WERI-Rb-1 (cell line): ENCODE data around the gene MVB12A.

Experiments
- DNase-seq: peaks from one replicate; pipeline ENCODE4 v3.0.0-alpha.2; 2020
- H3K27ac ChIP-seq: fragments of 250-450 bp; sonication (Bioruptor Pico); 2 replicates; pipeline ENCODE4 v1.5.1; 2020; ENCODE audit warnings: mild to moderate bottlenecking, moderate library complexity
- H3K27me3 ChIP-seq: fragments of 250-450 bp; sonication (Bioruptor Pico); 2 replicates; pipeline ENCODE4 v1.5.1; 2021; ENCODE audit warnings: mild to moderate bottlenecking, low read depth, moderate library complexity; ENCODE audit not compliant: insufficient read depth, severe bottlenecking
- H3K36me3 ChIP-seq: fragments of 250-450 bp; sonication (Bioruptor Pico); 2 replicates; pipeline ENCODE4 v1.5.1; 2020; ENCODE audit warnings: mild to moderate bottlenecking, moderate library complexity
- H3K4me3 ChIP-seq: 2 replicates; pipeline ENCODE4 v1.5.1; 2011; ENCODE audit warnings: low read depth, mild to moderate bottlenecking, control low read depth, low read length
- H3K9me3 ChIP-seq: fragments of 250-450 bp; sonication (Bioruptor Pico); 2 replicates; pipeline ENCODE4 v1.5.1; 2021; ENCODE audit warnings: mild to moderate bottlenecking, moderate library complexity; ENCODE audit not compliant: severe bottlenecking
- CTCF ChIP-seq: IDR thresholded peaks from 2 replicates; pipeline ENCODE4 v1.5.1; 2011; ENCODE audit warnings: low read depth, mild to moderate bottlenecking, control low read depth, inconsistent platforms, low read length

Gene MVB12A

DNA sequence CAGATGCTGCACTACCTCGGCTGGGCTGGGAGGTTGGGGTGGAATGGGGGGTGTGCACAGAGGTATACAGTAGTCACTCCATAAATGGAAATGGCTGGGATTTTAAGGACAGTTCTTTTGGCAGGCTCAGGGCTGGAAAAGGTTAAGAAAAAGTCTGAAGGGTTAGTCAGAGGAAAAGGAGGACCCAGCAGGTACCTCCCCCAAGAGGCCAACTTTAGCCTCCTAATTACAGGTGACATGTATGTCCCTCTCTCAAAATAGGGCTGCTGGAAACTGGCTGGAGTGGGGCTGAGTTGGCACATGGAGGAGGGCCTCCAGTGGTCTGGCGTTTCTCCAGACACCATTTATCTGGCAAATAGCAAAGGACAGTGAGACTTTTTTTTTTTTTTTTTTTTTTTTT, 26.8 kb upstream of the MVB12A start:
- no peak for TF ChIP-seq CTCF
- Histone ChIP-seq H3K9me3 (peaks cover 12% of the 10 kb centered on the region), H3K27me3 (peaks cover 8% of the 10 kb centered on the region), H3K36me3 (no peaks in the 10 kb centered on the region), H3K4me3 (no peak overlapping the region), H3K27ac (no peak overlapping the region)
- DNase-seq: no peak

GRCh38 chr19:17393914-17394313, 25.9 kb upstream of the MVB12A start, which contains the start of gene CCDC194:
CCDC194 (minus strand) TSS chr19:17394196; CDS start chr19:17394158, 38 bp downstream.
- Histone ChIP-seq H3K4me3 (no peak within 1 kb of the TSS), H3K27ac (no peak within 1 kb of the TSS; the same call in 1 of the 2 replicates), H3K27me3 (peaks cover 8% of the 10 kb centered on the region), H3K36me3 (no peaks in the 10 kb centered on the region), H3K9me3 (peaks cover 8% of the 10 kb centered on the region)
- TF ChIP-seq CTCF: no peak
- DNase-seq: no peak

DNA sequence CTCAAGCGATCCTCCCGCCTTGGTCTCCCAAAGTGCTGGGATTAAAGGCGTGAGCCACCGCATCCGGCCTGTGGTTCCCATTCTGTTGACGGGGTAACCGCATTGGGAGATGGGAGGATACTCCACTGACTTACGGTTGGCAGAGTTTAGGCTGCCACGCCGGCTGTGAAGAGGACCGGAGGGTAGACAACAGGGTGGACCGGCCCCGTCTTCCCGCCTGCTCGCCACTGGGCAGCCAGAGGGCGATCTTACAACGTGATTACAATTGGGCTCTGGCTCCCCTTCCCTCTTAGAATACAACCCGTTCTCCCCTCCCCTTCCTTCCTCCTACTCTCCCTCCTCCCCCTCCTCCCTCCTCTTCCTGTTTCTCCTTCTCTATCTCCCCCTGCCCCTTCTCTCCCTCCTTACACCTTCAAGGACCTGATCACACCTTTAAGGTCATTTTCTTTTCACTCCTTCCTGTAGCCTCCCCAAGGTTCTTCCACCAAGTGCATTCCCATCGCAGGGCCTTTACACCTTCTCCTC, 24.9 kb upstream of the MVB12A start:
- TF ChIP-seq CTCF: peak; percentile 91
- H3K27ac ChIP-seq: peak overlapping the region; percentile 74
- DNase-seq: peak; percentile 79

DNA sequence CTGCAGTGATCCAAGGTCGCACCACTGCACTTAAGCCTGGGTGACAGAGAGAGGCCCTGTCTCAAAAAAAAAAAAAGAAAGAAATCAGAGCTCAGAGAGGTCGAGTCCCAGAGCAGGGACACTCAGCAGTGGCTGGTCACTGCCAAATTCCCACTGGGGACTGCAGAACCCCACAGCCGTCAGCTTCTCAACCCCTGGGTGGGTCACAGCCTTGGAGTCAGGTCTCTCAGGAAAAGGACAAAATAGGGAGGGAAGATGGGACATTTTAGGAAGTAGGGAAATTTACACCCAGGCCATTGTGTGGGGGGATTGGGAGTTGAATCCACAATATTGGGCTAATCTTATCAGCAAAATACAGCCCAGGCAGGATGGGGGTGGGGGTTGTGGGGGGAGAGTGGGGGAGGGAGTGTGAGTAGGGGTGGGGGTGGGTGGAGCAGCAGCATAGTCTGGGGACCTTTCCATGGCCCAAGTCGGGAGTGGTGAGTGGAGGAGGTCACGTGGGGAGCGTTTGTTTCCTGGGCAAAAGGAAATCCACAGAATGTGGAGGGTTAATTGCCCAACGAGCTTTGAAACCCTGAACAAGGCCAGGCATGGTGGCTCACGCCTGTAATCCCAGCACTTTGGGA, 20.8 kb upstream of the MVB12A start:
- H3K4me3 ChIP-seq: no peak overlapping the region
- DNase-seq: no peak
- no peak overlapping the region for H3K27ac ChIP-seq
- H3K9me3 ChIP-seq: no peaks in the 10 kb centered on the region
- H3K36me3 ChIP-seq: no peaks in the 10 kb centered on the region
- H3K27me3 ChIP-seq: no peaks in the 10 kb centered on the region
- no peak for TF ChIP-seq CTCF

More for the DNA sequence above, 24.9 kb upstream of the MVB12A start:
- Histone ChIP-seq H3K36me3 (no peaks in the 10 kb centered on the region), H3K27me3 (peaks cover 2% of the 10 kb centered on the region), H3K4me3 (no peak overlapping the region), H3K9me3 (no peaks in the 10 kb centered on the region)

DNA sequence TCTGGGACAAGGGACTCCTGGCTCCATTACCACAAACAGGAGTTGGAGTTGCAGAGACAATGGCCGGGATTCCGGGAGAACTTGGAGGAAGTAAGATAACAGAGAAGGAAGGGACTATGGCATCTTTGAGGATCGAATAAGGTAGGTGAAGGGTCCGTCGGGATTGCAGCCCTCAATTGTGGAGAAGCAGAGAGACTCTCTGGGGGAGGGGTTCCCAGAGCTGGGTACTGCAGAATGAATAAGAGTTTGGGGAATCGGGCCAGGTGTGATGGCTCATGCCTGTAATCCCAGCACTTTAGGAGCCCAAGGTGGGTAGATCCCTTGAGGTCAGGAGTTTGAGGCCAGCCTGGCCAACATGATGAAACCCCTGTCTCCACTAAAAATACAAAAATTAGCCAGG, 18.2 kb upstream of the MVB12A start:
- no peak for TF ChIP-seq CTCF
- H3K36me3 ChIP-seq: no peaks in the 10 kb centered on the region
- DNase-seq: no peak
- H3K27me3 ChIP-seq: no peaks in the 10 kb centered on the region
- no peaks in the 10 kb centered on the region for H3K9me3 ChIP-seq
- H3K27ac ChIP-seq: no peak overlapping the region
- no peak overlapping the region for H3K4me3 ChIP-seq
